Smooth muscle cell (in vitro differentiated cells): Measurements from ENCODE around the gene AUTS2. TPM values are rescaled to one million over a fixed set of nuclear protein-coding genes. Genes with fewer than 3 reads are reported as not detected.

ENCODE experiments used
- DNase-seq: peaks from one replicate; lab custom pipeline; 2025; ENCODE audit not compliant: unreplicated experiment; lab: John Stamatoyannopoulos, UW
- H2AFZ ChIP-seq: fragments of 200-600 bp; sonication (generic); 2 replicates; pipeline ENCODE4 v1.6.0; 2016; ENCODE audit warnings: antibody characterized with exemption, low read depth, mild to moderate bottlenecking
- H3F3A ChIP-seq: fragments of 200-600 bp; sonication (generic); 2 replicates; pipeline ENCODE4 v1.6.0; 2017; ENCODE audit warnings: antibody characterized with exemption, low read depth
- H3K27ac ChIP-seq: fragments of 200-600 bp; sonication (generic); 2 replicates; pipeline ENCODE4 v1.5.1; 2016; ENCODE audit warnings: low read depth, mild to moderate bottlenecking
- H3K27me3 ChIP-seq: fragments of 200-600 bp; sonication (generic); 2 replicates; pipeline ENCODE4 v1.6.1; 2016; ENCODE audit warnings: low read depth, mild to moderate bottlenecking
- H3K36me3 ChIP-seq: fragments of 200-600 bp; sonication (generic); 2 replicates; pipeline ENCODE4 v1.5.1; 2016; ENCODE audit warnings: low read depth
- H3K4me1 ChIP-seq: fragments of 200-600 bp; sonication (generic); 2 replicates; pipeline ENCODE4 v1.5.1; 2016; ENCODE audit warnings: low read depth
- H3K4me2 ChIP-seq: fragments of 200-600 bp; sonication (generic); 2 replicates; pipeline ENCODE4 v1.6.0; 2016; ENCODE audit warnings: mild to moderate bottlenecking
- H3K4me3 ChIP-seq: fragments of 200-600 bp; sonication (generic); 2 replicates; pipeline ENCODE4 v1.5.1; 2016; ENCODE audit warnings: mild to moderate bottlenecking
- H3K79me2 ChIP-seq: fragments of 200-600 bp; sonication (generic); 2 replicates; pipeline ENCODE4 v1.6.0; 2016; ENCODE audit warnings: low read depth, mild to moderate bottlenecking
- H3K9ac ChIP-seq: fragments of 200-600 bp; sonication (generic); 2 replicates; pipeline ENCODE4 v1.6.0; 2016; ENCODE audit warnings: low read depth
- H3K9me3 ChIP-seq: fragments of 200-600 bp; sonication (generic); replicated peaks from 2 replicates; pipeline ENCODE4 v1.5.1; 2016; ENCODE audit warnings: low read depth
- H4K20me1 ChIP-seq: fragments of 200-600 bp; sonication (generic); 2 replicates; pipeline ENCODE4 v1.6.0; 2016; ENCODE audit warnings: low read depth
- WGBS: methylation state at CpG from one replicate; pipeline ENCODE4 v1.1.7; 2016; ENCODE audit warnings: low lambda C conversion rate; 5-methylcytosine and 5-hydroxymethylcytosine counted together
- polyA plus RNA-seq: library from polyadenylated mRNA; unstranded; fragments of >200 nt; fragmentation: Nextera tagmentation; extraction: Ambion mirVana; gene quantifications from 2 replicates; pipeline ENCODE4 v1.2.1, GENCODE V29; 2016
- total RNA-seq: library from RNA; depleted of rRNA; stranded (reverse); fragments of >200 nt; gene quantifications from 2 replicates; pipeline ENCODE4 v1.2.3, GENCODE V29; 2014
- TF ChIP-seq, protein P1 (sequence below): fragments of 200-600 bp; sonication (generic); IDR thresholded peaks from 2 replicates; pipeline ENCODE4 v1.5.1; 2017; ENCODE audit warnings: borderline replicate concordance, mild to moderate bottlenecking, antibody characterized with exemption; ENCODE audit not compliant: insufficient read depth, poor library complexity, severe bottlenecking

Gene AUTS2
- total and polyA plus RNA-seq, 2 experiments from 2014 or later: 6.5 to 8.6 TPM

DNA sequence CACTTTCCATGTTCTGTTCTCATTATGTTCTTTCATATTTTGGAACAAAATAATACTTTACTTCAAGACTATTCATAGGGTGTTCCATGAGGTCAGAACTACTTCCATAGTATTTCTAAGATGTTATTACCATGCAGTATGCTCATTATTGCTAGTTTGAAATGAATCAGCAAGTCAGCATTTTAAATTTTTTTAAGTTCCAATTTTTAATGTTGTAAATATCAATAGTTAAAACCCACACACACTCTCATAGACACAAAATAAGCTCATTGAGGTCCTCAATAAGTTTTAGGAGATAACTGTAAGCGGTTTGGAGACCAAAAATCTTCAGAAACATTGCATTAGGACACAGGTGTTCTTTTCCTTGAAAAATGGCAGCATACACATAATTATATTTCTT is 550.7 kb downstream of the AUTS2 start:
- 94% methylated on average over 1 of the region's 1 CpG for WGBS
- Histone ChIP-seq H3K27ac (no peak overlapping the region), H4K20me1 (no peaks in the 10 kb centered on the region), H2AFZ (no peak overlapping the region), H3K4me1 (no peaks in the 10 kb centered on the region), H3K36me3 (no peaks in the 10 kb centered on the region), H3K79me2 (no peaks in the 10 kb centered on the region), H3K4me2 (no peak overlapping the region), H3K27me3 (peaks cover 41% of the 10 kb centered on the region), H3K9me3 (no peaks in the 10 kb centered on the region), H3K4me3 (no peak overlapping the region), H3F3A (no peaks in the 10 kb centered on the region), H3K9ac (no peak overlapping the region)
- DNase-seq: no peak
- TF ChIP-seq, protein P1, sequence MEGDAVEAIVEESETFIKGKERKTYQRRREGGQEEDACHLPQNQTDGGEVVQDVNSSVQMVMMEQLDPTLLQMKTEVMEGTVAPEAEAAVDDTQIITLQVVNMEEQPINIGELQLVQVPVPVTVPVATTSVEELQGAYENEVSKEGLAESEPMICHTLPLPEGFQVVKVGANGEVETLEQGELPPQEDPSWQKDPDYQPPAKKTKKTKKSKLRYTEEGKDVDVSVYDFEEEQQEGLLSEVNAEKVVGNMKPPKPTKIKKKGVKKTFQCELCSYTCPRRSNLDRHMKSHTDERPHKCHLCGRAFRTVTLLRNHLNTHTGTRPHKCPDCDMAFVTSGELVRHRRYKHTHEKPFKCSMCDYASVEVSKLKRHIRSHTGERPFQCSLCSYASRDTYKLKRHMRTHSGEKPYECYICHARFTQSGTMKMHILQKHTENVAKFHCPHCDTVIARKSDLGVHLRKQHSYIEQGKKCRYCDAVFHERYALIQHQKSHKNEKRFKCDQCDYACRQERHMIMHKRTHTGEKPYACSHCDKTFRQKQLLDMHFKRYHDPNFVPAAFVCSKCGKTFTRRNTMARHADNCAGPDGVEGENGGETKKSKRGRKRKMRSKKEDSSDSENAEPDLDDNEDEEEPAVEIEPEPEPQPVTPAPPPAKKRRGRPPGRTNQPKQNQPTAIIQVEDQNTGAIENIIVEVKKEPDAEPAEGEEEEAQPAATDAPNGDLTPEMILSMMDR: no peak

DNA sequence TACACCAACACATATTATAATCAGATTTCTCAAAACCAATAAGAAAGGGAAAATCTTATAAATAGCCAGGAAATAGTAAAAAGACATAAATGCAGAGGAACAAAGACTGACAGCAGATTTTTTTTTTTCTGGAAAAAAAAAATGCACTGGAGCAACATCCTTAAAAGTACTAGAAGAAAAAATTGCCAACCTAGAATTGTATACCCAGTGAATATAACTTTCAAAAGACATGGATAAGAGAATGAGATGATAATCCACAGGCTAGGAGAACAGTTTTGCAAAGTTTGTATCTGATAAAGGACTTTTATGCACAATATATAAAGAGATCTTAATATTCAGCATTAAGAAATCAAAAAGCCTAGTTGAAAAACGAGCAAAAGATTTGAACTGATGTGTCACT is 554.0 kb downstream of the AUTS2 start:
- TF ChIP-seq, protein P1: no peak
- Histone ChIP-seq H3K27me3 (peaks cover 29% of the 10 kb centered on the region), H3K27ac (no peak overlapping the region), H3K4me2 (no peak overlapping the region), H2AFZ (no peak overlapping the region), H4K20me1 (no peaks in the 10 kb centered on the region), H3K36me3 (no peaks in the 10 kb centered on the region), H3K4me3 (no peak overlapping the region), H3F3A (no peaks in the 10 kb centered on the region), H3K9me3 (no peaks in the 10 kb centered on the region), H3K9ac (no peak overlapping the region), H3K4me1 (no peaks in the 10 kb centered on the region), H3K79me2 (no peaks in the 10 kb centered on the region)
- no peak for DNase-seq
- 94% methylated on average over 1 of the region's 1 CpG for WGBS

DNA sequence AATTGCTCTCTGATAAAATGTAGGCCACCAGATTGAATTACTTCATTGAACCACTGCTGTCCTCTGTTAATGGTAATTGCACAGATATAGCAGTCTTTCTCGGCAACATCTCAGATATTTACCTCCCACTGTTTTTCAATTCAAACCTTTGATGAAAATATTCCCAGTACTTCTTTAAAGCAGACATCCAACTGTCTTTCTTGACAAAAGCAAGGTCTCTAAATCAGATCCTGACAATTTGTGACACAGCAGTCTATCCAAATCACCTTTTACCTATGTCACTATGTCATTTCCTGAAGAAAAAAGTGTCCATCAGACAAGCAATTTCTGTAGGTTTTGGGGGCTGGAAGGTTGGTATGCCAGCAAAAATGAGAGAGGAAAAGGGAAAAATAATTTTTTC is 555.7 kb downstream of the AUTS2 start:
- Histone ChIP-seq H3F3A (no peaks in the 10 kb centered on the region), H2AFZ (no peak overlapping the region), H3K79me2 (no peaks in the 10 kb centered on the region), H3K9ac (no peak overlapping the region), H3K4me2 (no peak overlapping the region), H3K9me3 (no peaks in the 10 kb centered on the region), H3K27me3 (peaks cover 31% of the 10 kb centered on the region), H3K27ac (no peak overlapping the region), H3K36me3 (no peaks in the 10 kb centered on the region), H3K4me1 (no peaks in the 10 kb centered on the region), H4K20me1 (no peaks in the 10 kb centered on the region), H3K4me3 (no peak overlapping the region)
- no peak for DNase-seq
- TF ChIP-seq, protein P1: no peak
- WGBS: 82% methylated on average over 1 of the region's 1 CpG

DNA sequence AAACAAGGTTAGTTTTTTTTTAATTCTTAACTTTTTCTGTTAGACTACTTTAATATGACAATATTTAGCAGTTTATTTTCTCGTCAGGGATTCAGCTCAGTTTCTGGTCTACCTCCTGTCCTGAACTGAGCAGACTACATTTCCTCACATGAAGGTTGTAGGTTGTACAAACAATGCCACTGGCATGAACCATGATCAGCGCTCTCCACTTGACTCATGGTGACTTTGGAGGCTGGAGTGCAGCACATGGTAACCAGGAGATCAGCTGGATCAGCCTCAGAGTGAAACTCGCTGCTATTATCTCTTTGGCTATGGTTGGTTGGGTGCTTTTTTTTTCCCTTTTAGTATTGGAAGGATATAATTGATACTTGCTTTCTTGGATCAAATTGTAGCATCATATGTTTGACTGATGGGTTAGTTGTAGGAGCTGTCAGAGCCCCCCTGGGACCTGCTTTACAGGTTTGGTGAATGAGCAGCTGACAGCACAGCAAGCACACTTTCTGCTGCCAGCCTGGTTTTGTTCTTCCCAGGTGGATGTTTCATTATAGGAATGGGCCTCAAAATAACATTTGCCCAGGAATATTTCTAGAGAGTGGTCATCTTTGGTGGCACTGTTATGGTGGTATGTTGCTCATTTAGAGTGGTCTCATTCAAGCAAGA is 556.4 kb downstream of the AUTS2 start:
- Histone ChIP-seq H3K79me2 (no peaks in the 10 kb centered on the region), H4K20me1 (no peaks in the 10 kb centered on the region), H3K36me3 (no peaks in the 10 kb centered on the region), H3K9me3 (no peaks in the 10 kb centered on the region), H3K4me3 (no peak overlapping the region), H3K4me1 (no peaks in the 10 kb centered on the region), H3K27me3 (peaks cover 38% of the 10 kb centered on the region), H3F3A (no peaks in the 10 kb centered on the region), H2AFZ (no peak overlapping the region), H3K4me2 (no peak overlapping the region), H3K27ac (no peak overlapping the region), H3K9ac (no peak overlapping the region)
- whole genome bisulfite sequencing: 96% methylated on average over 3 of the region's 3 CpGs
- no peak for DNase-seq
- TF ChIP-seq, protein P1: no peak
